ENCODE data around the gene ZNF532. TPM values are rescaled to one million over a fixed set of nuclear protein-coding genes. Genes with fewer than 3 reads are reported as not detected.
"Not testable (repeated sequence)": the region's sequence is repeated elsewhere in the genome, so short reads cannot be mapped to it uniquely, and the experiment has no call there.

The ZNF532 gene
- polyA plus RNA-seq, 3 donors: 86.6 to 104 (median 102) TPM

- not testable (repeated sequence) for DNase-seq (ENCODE audit: low read depth in 3 of 3, low spot score in 2 of 3)
Measured at GRCh38 chr18:59025532-59025931, 160.9 kb downstream of the ZNF532 start.

- no peak for DNase-seq (ENCODE audit: low read depth in 3 of 3, low spot score in 2 of 3)
Measured at GRCh38 chr18:59026364-59026763, 161.7 kb downstream of the ZNF532 start.

- no peak for DNase-seq (ENCODE audit: low read depth in 3 of 3, low spot score in 2 of 3)
Measured at GRCh38 chr18:59026831-59027410, 162.2 kb downstream of the ZNF532 start.

DNA sequence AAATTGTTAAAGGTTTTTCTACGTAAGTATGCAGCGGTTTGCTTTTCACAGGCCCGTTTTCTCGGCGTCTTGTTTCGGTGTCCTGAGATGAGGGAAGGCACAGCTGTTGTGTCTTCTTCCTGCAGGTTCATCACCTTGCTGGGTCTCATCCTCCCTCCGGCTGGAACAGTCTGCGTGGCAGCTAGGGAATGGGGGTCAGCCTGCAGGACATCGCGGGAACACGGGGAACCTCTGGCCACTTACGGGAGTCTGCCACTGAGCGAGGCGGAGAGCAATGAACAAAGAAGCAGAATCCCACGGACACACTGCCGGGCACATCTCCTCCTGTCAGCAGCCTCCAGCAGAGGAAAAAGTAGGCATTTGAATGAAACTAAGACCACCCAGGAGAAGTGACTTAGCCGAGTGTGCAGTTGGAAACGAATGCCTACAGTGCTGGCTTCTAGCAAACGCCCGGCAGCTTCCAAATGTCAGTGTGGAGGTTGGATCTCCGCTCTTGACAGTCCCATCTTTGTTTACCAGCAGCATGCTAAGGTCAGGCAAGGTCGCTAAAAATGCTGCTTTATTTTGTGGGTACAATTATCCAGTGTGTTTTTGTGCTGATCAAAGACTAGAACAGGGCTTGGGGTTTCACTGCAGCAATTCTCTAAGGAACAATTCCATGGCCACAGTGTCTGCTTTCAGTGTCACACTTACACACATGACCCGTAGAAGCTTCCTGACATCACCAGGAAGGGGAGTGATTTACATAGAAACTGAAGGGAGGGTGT lies 165.2 kb downstream of the ZNF532 start:
- DNase-seq (ENCODE audit: low read depth in 3 of 3, low spot score in 2 of 3): no peak

GRCh38 chr18:59032308-59032707 lies 167.6 kb downstream of the ZNF532 start:
- no peak for DNase-seq (ENCODE audit: low read depth in 3 of 3, low spot score in 2 of 3)

- DNase-seq (ENCODE audit: low read depth in 3 of 3, low spot score in 2 of 3): no peak
Measured at GRCh38 chr18:59033359-59033758, 168.7 kb downstream of the ZNF532 start.

DNA sequence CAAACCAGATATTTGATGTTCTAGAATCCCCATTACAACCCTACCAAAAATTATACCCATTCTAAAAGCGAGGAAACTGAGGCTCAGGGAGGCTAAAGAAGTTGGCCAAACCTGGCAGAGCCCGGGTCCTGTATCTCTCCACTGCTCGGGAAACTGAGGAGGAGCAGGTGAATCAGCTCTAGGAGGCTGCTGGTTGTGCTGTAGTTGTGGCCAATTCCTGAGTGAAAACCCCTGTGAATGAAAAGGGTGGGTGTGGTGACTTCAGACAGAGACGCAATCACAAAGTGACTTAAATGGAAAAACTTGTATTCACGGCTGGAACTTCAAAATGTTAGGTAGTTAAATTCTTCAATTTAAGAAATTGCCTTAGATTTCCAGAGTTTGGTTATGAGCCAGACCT lies 169.3 kb downstream of the ZNF532 start:
- DNase-seq (ENCODE audit: low read depth in 3 of 3, low spot score in 2 of 3): no peak

DNA sequence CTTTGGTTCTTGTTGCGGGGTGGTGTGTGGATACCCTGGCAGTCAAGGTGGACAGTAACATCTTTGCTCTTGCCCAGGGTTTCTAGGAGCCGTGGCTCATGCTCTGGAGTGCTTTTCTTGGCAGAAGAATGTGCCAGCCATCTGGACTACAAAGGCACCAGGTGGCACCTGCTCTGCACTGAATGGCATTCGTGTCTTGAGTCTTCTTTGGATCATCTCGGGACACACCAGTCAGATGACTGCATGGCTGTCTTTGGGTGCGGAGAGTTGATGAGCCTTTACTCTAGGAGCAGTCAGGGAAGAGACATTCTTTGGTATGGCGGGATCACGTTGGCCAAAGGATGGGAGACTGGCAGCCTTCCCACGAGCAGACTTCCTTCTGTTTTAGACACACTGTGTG lies 170.9 kb downstream of the ZNF532 start:
- DNase-seq (ENCODE audit: low read depth in 3 of 3, low spot score in 2 of 3): no peak

Other genes with a start within 250 kb of the ZNF532 start
- gene ALPK2, start 235.8 kb upstream of the ZNF532 start, polyA plus RNA-seq (ENCODE audit: insufficient read length in 3 of 3): under 1 TPM; 0.21 to 0.85 (median 0.75) TPM
- gene MALT1, start 193.4 kb upstream of the ZNF532 start, polyA plus RNA-seq (ENCODE audit: insufficient read length in 3 of 3): 10 to 100 TPM; 28.8 to 30.1 (median 30.0) TPM

Data from right renal cortex interstitium (tissue), 3 donors.